SH-SY5Y (cell line): ENCODE results near the gene MIER1.

ENCODE experiments used
- GATA2 ChIP-seq: IDR thresholded peaks from 2 replicates; pipeline ENCODE4 v1.6.1; 2011; ENCODE audit warnings: mild to moderate bottlenecking, low read depth, low read length
- GATA3 ChIP-seq: IDR thresholded peaks from 2 replicates; pipeline ENCODE4 v1.6.1; 2011; ENCODE audit warnings: low read depth, mild to moderate bottlenecking, low read length, moderate library complexity

GRCh38 chr1:67004176-67004575 is 79.4 kb downstream of the MIER1 start:
- TF ChIP-seq GATA2 = no peak
- no peak for TF ChIP-seq GATA3
